Upper lobe of left lung (tissue), 6 donors: ENCODE results near the gene SAFB. TPM values are rescaled to one million over a fixed set of nuclear protein-coding genes. Genes with fewer than 3 reads are reported as not detected.

Source experiments
- ATAC-seq, 2 donors: fragments of 200-7000 bp; cut with Tn5 transposase; one replicate each; pipeline ENCODE4 v1.9.1; 2022; ENCODE audit warnings: mild to moderate bottlenecking in 2 of 2, moderate library complexity in 2 of 2; ENCODE audit not compliant: low FRiP score in 2 of 2
- DNase-seq, 2 donors: peaks; one replicate each; pipeline ENCODE4 v3.0.0-alpha.2; 2019 to 2020
- H3K27ac ChIP-seq, 4 donors: fragments of 200-600 bp; sonication (generic); one replicate each; pipeline ENCODE4 v1.5.1; 2016 to 2019
- H3K27me3 ChIP-seq, 4 donors: fragments of 200-600 bp; sonication (generic); one replicate each; pipeline ENCODE4 v1.5.1; 2017 to 2019
- H3K36me3 ChIP-seq, 4 donors: fragments of 200-600 bp; sonication (generic); one replicate each; pipeline ENCODE4 v1.5.1; 2016 to 2019
- H3K4me1 ChIP-seq, 4 donors: fragments of 200-600 bp; sonication (generic); one replicate each; pipeline ENCODE4 v1.5.1; 2018 to 2019
- H3K4me3 ChIP-seq, 4 donors: fragments of 200-600 bp; sonication (generic); one replicate each; pipeline ENCODE4 v1.5.1; 2017 to 2019; ENCODE audit warnings: mild to moderate bottlenecking in 2 of 4, moderate library complexity in 1 of 4
- H3K9me3 ChIP-seq, 4 donors: fragments of 200-600 bp; sonication (generic); one replicate each; pipeline ENCODE4 v1.5.1; 2018 to 2019
- CTCF ChIP-seq, 6 experiments: fragments of 450-650 bp in 4 of 6; fragments of 200-600 bp in 2 of 6; sonication (generic) in 2 of 6; IDR thresholded peaks; one replicate each; pipeline ENCODE4 v1.5.1; 2016 to 2019; ENCODE audit warnings: antibody characterized with exemption in 6 of 6
- EP300 ChIP-seq, 4 donors: sonication (generic); formaldehyde crosslinking; IDR thresholded peaks; one replicate each; pipeline ENCODE4 v1.5.1; 2017; ENCODE audit warnings: antibody characterized with exemption in 4 of 4, control low read depth in 2 of 4
- POLR2A ChIP-seq, 4 donors: fragments of 450-650 bp; IDR thresholded peaks; one replicate each; pipeline ENCODE4 v1.5.1; 2016 to 2017; ENCODE audit warnings: antibody characterized with exemption in 4 of 4, mild to moderate bottlenecking in 2 of 4
- POLR2AphosphoS5 ChIP-seq, 2 donors: sonication (generic); formaldehyde crosslinking; IDR thresholded peaks; one replicate each; pipeline ENCODE4 v1.5.1; 2017; ENCODE audit warnings: antibody characterized with exemption in 2 of 2
- WGBS, 2 donors: methylation state at CpG; one replicate each; pipeline ENCODE4 v1.1.5; 2017 to 2018; 5-methylcytosine and 5-hydroxymethylcytosine counted together
- total RNA-seq, 6 donors: library from RNA; depleted of rRNA in 4 of 6; stranded (reverse); fragments of >200 nt in 4 of 6; gene quantifications; one replicate each; pipeline versions ENCODE4 v1.1.0 to v1.2.1, GENCODE V29; 2016 to 2021
- donor health status: DM: no; HTN: no; CAD: no; lungs with moderate emphysema.
- donor health status: DM: no; HTN: yes; CAD: no; lungs with severe emphysema.

Gene SAFB
- total RNA-seq, 6 donors from 2014 or later, result 66.4 to 524 (median 113) TPM

- no peak for DNase-seq
- 82 to 96% methylated on average over 4 of the region's 4 CpGs for WGBS, 2 donors
- ATAC-seq, result no peak
- TF ChIP-seq EP300 (IDR thresholded peaks at IDR 0.05) (no peak), POLR2A (IDR thresholded peaks at IDR 0.05) (no peak), POLR2AphosphoS5 (IDR thresholded peaks at IDR 0.05) (no peak), CTCF (IDR thresholded peaks at IDR 0.05) (no peak)
- Histone ChIP-seq H3K36me3 (peaks cover 32 to 71% (median 51%) of the 10 kb centered on the region in 4 donors), H3K9me3 (no peaks in the 10 kb centered on the region), H3K27ac (no peak overlapping the region), H3K4me1 (peaks cover 0 to 14% (median 2%) of the 10 kb centered on the region in 4 donors), H3K27me3 (no peaks in the 10 kb centered on the region), H3K4me3 (no peak overlapping the region)
Measured at GRCh38 chr19:5643060-5643459, 20.2 kb downstream of the SAFB start.

GRCh38 chr19:5644037-5644436 lies 21.2 kb downstream of the SAFB start:
- no peak for TF ChIP-seq EP300 (IDR thresholded peaks at IDR 0.05)
- no peak for TF ChIP-seq POLR2AphosphoS5 (IDR thresholded peaks at IDR 0.05)
- no peak for TF ChIP-seq POLR2A (IDR thresholded peaks at IDR 0.05)
- no peak for TF ChIP-seq CTCF (IDR thresholded peaks at IDR 0.05)
- Histone ChIP-seq H3K4me1 (peaks cover 0 to 10% (median 0%) of the 10 kb centered on the region in 4 donors), H3K27me3 (no peaks in the 10 kb centered on the region), H3K27ac (no peak overlapping the region), H3K9me3 (no peaks in the 10 kb centered on the region), H3K4me3 (no peak overlapping the region), H3K36me3 (peaks cover 38 to 77% (median 56%) of the 10 kb centered on the region in 4 donors)
- ATAC-seq, result no peak
- no peak for DNase-seq
- WGBS, 2 donors, result 84 to 86% methylated on average over 2 of the region's 2 CpGs

GRCh38 chr19:5645409-5645808 lies 22.5 kb downstream of the SAFB start:
- DNase-seq (no peak), ATAC-seq (no peak)
- H3K27ac ChIP-seq, result no peak overlapping the region
- peaks cover 0 to 10% (median 0%) of the 10 kb centered on the region in 4 donors for H3K4me1 ChIP-seq
- TF ChIP-seq POLR2A (IDR thresholded peaks at IDR 0.05) (no peak), CTCF (IDR thresholded peaks at IDR 0.05) (no peak)
- peaks cover 46 to 87% (median 64%) of the 10 kb centered on the region in 4 donors for H3K36me3 ChIP-seq
- H3K27me3 ChIP-seq, result no peaks in the 10 kb centered on the region
- H3K4me3 ChIP-seq, result no peak overlapping the region
- H3K9me3 ChIP-seq, result no peaks in the 10 kb centered on the region
- 84 to 93% methylated on average over 5 of the region's 5 CpGs for WGBS, 2 donors

- TF ChIP-seq CTCF (IDR thresholded peaks at IDR 0.05), result no peak
- no peak for TF ChIP-seq POLR2A (IDR thresholded peaks at IDR 0.05)
- no peak for TF ChIP-seq POLR2AphosphoS5 (IDR thresholded peaks at IDR 0.05)
- TF ChIP-seq EP300 (IDR thresholded peaks at IDR 0.05), result no peak
- DNase-seq, result no peak
- peaks cover 0 to 2% (median 0%) of the 10 kb centered on the region in 4 donors for H3K4me1 ChIP-seq
- no peak overlapping the region for H3K4me3 ChIP-seq
- no peak for ATAC-seq
- H3K27ac ChIP-seq, result no peak overlapping the region
- 83 to 95% methylated on average over 4 of the region's 4 CpGs for WGBS, 2 donors
- no peaks in the 10 kb centered on the region for H3K27me3 ChIP-seq
- H3K36me3 ChIP-seq, result peaks cover 59 to 92% (median 73%) of the 10 kb centered on the region in 4 donors
- H3K9me3 ChIP-seq, result no peaks in the 10 kb centered on the region
Measured at GRCh38 chr19:5646703-5647102, 23.8 kb downstream of the SAFB start.

GRCh38 chr19:5648464-5648863 lies 25.6 kb downstream of the SAFB start:
- ATAC-seq (no peak), DNase-seq (no peak)
- WGBS, 2 donors, result 92 to 96% methylated on average over 9 to 10 of the region's 11 CpGs
- no peaks in the 10 kb centered on the region for H3K27me3 ChIP-seq
- no peak for TF ChIP-seq CTCF (IDR thresholded peaks at IDR 0.05)
- H3K4me1 ChIP-seq, result no peaks in the 10 kb centered on the region
- H3K4me3 ChIP-seq, result no peak overlapping the region
- peaks cover 67 to 92% (median 78%) of the 10 kb centered on the region in 4 donors for H3K36me3 ChIP-seq
- H3K27ac ChIP-seq, result no peak overlapping the region
- H3K9me3 ChIP-seq, result no peaks in the 10 kb centered on the region
